CD4-positive, CD25-positive, alpha-beta regulatory T cell (primary cell): ENCODE results near the gene SORCS2. TPM values are rescaled to one million over a fixed set of nuclear protein-coding genes. Genes with fewer than 3 reads are reported as not detected.

ENCODE experiments used
- ATAC-seq, 2 donors: fragments of 150-1000 bp; cut with Tn5 transposase; one replicate each; pipeline ENCODE4 v1.10.0; 2021; ENCODE audit warnings: low read depth in 2 of 2, moderate number of reproducible peaks in 2 of 2, moderate library complexity in 1 of 2
- DNase-seq, 3 donors: peaks; one replicate each; pipeline versions ENCODE4 v3.0.0 to v3.0.0-alpha.2; 2012 to 2022; ENCODE audit warnings: mixed read lengths in 1 of 3
- H3K27ac ChIP-seq: one replicate; pipeline ENCODE4 v1.7.0; 2013; ENCODE audit warnings: mild to moderate bottlenecking, low read length; ENCODE audit not compliant: insufficient read depth, poor library complexity, severe bottlenecking
- H3K27me3 ChIP-seq: one replicate; pipeline ENCODE4 v1.7.0; 2013; ENCODE audit warnings: low read length; ENCODE audit not compliant: control insufficient read depth, insufficient read depth
- H3K36me3 ChIP-seq: one replicate; pipeline ENCODE4 v1.7.0; 2013; ENCODE audit warnings: mild to moderate bottlenecking, low read length, moderate library complexity; ENCODE audit not compliant: control insufficient read depth, insufficient read depth
- H3K4me1 ChIP-seq: 2 replicates; pipeline ENCODE4 v1.7.0; 2013; ENCODE audit warnings: mild to moderate bottlenecking, low read length; ENCODE audit not compliant: insufficient read depth, control insufficient read depth, poor library complexity, severe bottlenecking
- H3K4me3 ChIP-seq: one replicate; pipeline ENCODE4 v1.7.0; 2013; ENCODE audit warnings: low read depth, mild to moderate bottlenecking, low read length, moderate library complexity
- H3K9me3 ChIP-seq, 2 experiments: 1 replicate in 1 of 2; 2 replicates in 1 of 2; pipeline ENCODE4 v1.7.0; 2013; ENCODE audit warnings: low read length in 2 of 2, mild to moderate bottlenecking in 1 of 2, moderate library complexity in 1 of 2; ENCODE audit not compliant: control insufficient read depth in 2 of 2
- H3K27ac Mint-ChIP-seq, 3 donors: one replicate each; pipeline ENCODE4 v1.8.0; 2020 to 2022; ENCODE audit warnings: mild to moderate bottlenecking in 3 of 3, mixed read lengths in 3 of 3, moderate library complexity in 2 of 3
- H3K27me3 Mint-ChIP-seq: one replicate; pipeline ENCODE4 v1.8.0; 2022; ENCODE audit warnings: mild to moderate bottlenecking, mixed read lengths
- H3K36me3 Mint-ChIP-seq: one replicate; pipeline ENCODE4 v1.8.0; 2020; ENCODE audit warnings: mixed read lengths
- H3K4me1 Mint-ChIP-seq, 4 donors: one replicate each; pipeline ENCODE4 v1.8.0; 2020 to 2022; ENCODE audit warnings: mixed read lengths in 4 of 4, mild to moderate bottlenecking in 1 of 4
- H3K4me3 Mint-ChIP-seq, 4 donors: one replicate each; pipeline ENCODE4 v1.8.0; 2020 to 2022; ENCODE audit warnings: mild to moderate bottlenecking in 4 of 4, mixed read lengths in 4 of 4, moderate library complexity in 3 of 4
- H3K9me3 Mint-ChIP-seq, 7 donors: one replicate each; pipeline ENCODE4 v1.8.0; 2020 to 2022; ENCODE audit warnings: mixed read lengths in 7 of 7, mild to moderate bottlenecking in 3 of 7, moderate library complexity in 2 of 7
- polyA plus RNA-seq, 4 donors: library from polyadenylated mRNA; unstranded; fragments of 300-500 nt; fragmentation: Illumina TruSeq; gene quantifications; one replicate each; pipeline ENCODE4 v1.2.3, GENCODE V29; 2021
- total RNA-seq: library from RNA; stranded (reverse); gene quantifications from one replicate; pipeline ENCODE4 v1.2.3, GENCODE V29; 2022

SORCS2 gene
- total and polyA plus RNA-seq, 5 donors from 2014 or later: not detected

DNA sequence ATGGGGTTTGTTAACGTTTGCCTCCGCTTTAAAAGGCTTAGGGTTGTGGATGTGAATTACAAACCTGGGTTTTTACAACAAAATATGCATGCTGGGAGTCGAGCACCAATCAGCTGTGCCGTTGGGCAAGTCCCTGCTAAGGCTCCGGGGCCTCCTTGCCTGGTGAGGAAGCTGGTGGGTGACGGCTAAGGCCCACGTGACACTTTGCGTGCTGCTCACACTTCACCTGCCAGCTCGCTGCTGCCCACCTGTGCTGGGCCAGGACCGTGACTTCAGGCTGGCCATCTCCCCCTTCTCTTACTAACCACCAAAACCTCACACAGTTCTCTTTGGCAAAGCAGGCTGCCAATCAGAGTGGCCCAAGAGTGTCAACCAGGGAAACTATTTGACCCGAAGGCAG, 569.0 kb downstream of the SORCS2 start:
- no peaks in the 10 kb centered on the region for H3K9me3 ChIP-seq
- H3K4me1 Mint-ChIP-seq: peaks cover 5 to 33% (median 15%) of the 10 kb centered on the region in 4 donors
- DNase-seq (no peak), ATAC-seq (no peak)
- no peaks in the 10 kb centered on the region for H3K9me3 Mint-ChIP-seq
- peaks cover 17% of the 10 kb centered on the region for H3K4me1 ChIP-seq
- H3K4me3 Mint-ChIP-seq: peak overlapping the region in 1 of 4 donors; percentile 28
- H3K4me3 ChIP-seq: no peak overlapping the region
- H3K36me3 ChIP-seq: no peaks in the 10 kb centered on the region
- peak overlapping the region; percentile 52 to 73 (median 67) for H3K27ac Mint-ChIP-seq
- no peaks in the 10 kb centered on the region for H3K27me3 ChIP-seq
- peaks cover 6% of the 10 kb centered on the region for H3K27me3 Mint-ChIP-seq
- H3K36me3 Mint-ChIP-seq: peaks cover 3% of the 10 kb centered on the region
- no peak overlapping the region for H3K27ac ChIP-seq

- Mint-ChIP-seq H3K27me3 (peaks cover 6% of the 10 kb centered on the region), H3K27ac (peak overlapping the region in 2 of 3 donors; percentile 67 to 73), H3K4me3 (peak overlapping the region in 1 of 4 donors; percentile 28), H3K9me3 (no peaks in the 10 kb centered on the region), H3K4me1 (peaks cover 5 to 33% (median 15%) of the 10 kb centered on the region in 4 donors), H3K36me3 (peaks cover 3% of the 10 kb centered on the region)
- no peak overlapping the region for H3K27ac ChIP-seq
- no peaks in the 10 kb centered on the region for H3K36me3 ChIP-seq
- H3K27me3 ChIP-seq: no peaks in the 10 kb centered on the region
- H3K9me3 ChIP-seq: no peaks in the 10 kb centered on the region
- ATAC-seq: peak in 1 of 2 donors; percentile 39
- no peak overlapping the region for H3K4me3 ChIP-seq
- peak in 2 of 3 donors; percentile 38 to 56 for DNase-seq
- peaks cover 17% of the 10 kb centered on the region for H3K4me1 ChIP-seq
Observed at GRCh38 chr4:7761720-7762119, 569.4 kb downstream of the SORCS2 start.

- ATAC-seq (no peak), DNase-seq (no peak)
- Histone ChIP-seq H3K27ac (no peak overlapping the region), H3K9me3 (no peaks in the 10 kb centered on the region), H3K27me3 (no peaks in the 10 kb centered on the region), H3K36me3 (no peaks in the 10 kb centered on the region), H3K4me1 (peaks cover 17% of the 10 kb centered on the region), H3K4me3 (no peak overlapping the region)
- H3K4me3 Mint-ChIP-seq: no peak overlapping the region
- H3K27ac Mint-ChIP-seq: no peak overlapping the region
- peaks cover 5 to 32% (median 15%) of the 10 kb centered on the region in 4 donors for H3K4me1 Mint-ChIP-seq
- H3K36me3 Mint-ChIP-seq: peaks cover 3% of the 10 kb centered on the region
- peaks cover 6% of the 10 kb centered on the region for H3K27me3 Mint-ChIP-seq
- no peaks in the 10 kb centered on the region for H3K9me3 Mint-ChIP-seq
Observed at GRCh38 chr4:7762376-7763030, 570.2 kb downstream of the SORCS2 start.

DNA sequence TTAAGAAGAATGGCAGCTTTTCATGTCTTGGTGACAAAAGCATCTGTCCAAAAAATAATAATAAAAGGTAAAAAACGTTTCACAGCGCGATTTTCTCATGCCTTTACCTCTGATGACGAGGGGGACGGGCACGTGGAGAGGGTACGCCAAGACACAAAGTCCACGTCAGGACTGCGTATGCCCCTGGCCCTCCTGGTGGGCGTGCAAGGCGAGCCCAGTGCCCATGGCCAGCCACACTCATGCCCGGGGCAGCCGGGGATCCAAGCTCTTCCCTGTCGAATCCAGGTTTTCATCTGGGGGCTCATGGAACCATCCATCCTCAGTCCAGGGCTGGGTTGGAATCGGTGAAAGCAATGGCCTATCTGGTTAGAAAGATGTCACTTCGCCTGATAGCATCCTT, 570.8 kb downstream of the SORCS2 start:
- ATAC-seq (no peak), DNase-seq (no peak)
- Histone ChIP-seq H3K27me3 (no peaks in the 10 kb centered on the region), H3K9me3 (no peaks in the 10 kb centered on the region), H3K4me3 (no peak overlapping the region), H3K4me1 (peaks cover 17% of the 10 kb centered on the region), H3K36me3 (no peaks in the 10 kb centered on the region), H3K27ac (no peak overlapping the region)
- Mint-ChIP-seq H3K4me3 (no peak overlapping the region), H3K36me3 (peaks cover 3% of the 10 kb centered on the region), H3K9me3 (no peaks in the 10 kb centered on the region), H3K4me1 (peaks cover 5 to 27% (median 15%) of the 10 kb centered on the region in 4 donors), H3K27me3 (peaks cover 6% of the 10 kb centered on the region), H3K27ac (no peak overlapping the region)

DNA sequence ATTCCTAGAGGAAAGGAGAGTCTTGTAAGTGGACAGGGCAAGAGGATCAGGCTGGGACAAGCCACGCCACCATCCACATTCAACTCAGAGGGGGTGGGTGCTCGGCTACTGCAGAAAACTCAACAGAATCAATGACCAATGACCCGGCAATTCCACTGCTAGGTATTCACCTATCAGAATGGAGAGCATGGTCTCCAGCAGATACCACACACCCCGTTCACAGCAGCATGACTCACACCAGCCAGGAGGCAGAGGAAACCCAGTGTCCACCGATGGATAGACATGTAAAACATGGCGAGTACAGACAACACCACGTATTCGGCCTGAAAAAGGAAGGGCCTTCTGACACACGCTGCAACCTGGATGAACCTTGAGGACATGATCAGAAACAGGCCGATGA, 571.5 kb downstream of the SORCS2 start:
- no peak for DNase-seq
- Histone ChIP-seq H3K9me3 (no peaks in the 10 kb centered on the region), H3K36me3 (no peaks in the 10 kb centered on the region), H3K4me3 (no peak overlapping the region), H3K4me1 (peaks cover 12% of the 10 kb centered on the region), H3K27me3 (no peaks in the 10 kb centered on the region), H3K27ac (no peak overlapping the region)
- peak overlapping the region in 1 of 3 donors; percentile 78 for H3K27ac Mint-ChIP-seq
- H3K4me3 Mint-ChIP-seq: no peak overlapping the region
- no peaks in the 10 kb centered on the region for H3K9me3 Mint-ChIP-seq
- no peak for ATAC-seq
- H3K27me3 Mint-ChIP-seq: peaks cover 6% of the 10 kb centered on the region
- H3K36me3 Mint-ChIP-seq: peaks cover 3% of the 10 kb centered on the region
- peaks cover 5 to 21% (median 12%) of the 10 kb centered on the region in 4 donors for H3K4me1 Mint-ChIP-seq

- H3K36me3 Mint-ChIP-seq: no peaks in the 10 kb centered on the region
- H3K9me3 Mint-ChIP-seq: no peaks in the 10 kb centered on the region
- H3K27ac Mint-ChIP-seq: peak overlapping the region in 1 of 3 donors; percentile 78
Observed at GRCh38 chr4:7764466-7764865, 572.1 kb downstream of the SORCS2 start.

GRCh38 chr4:7765666-7766065, 573.3 kb downstream of the SORCS2 start:
- no peak for DNase-seq
- H3K4me1 Mint-ChIP-seq: peaks cover 0 to 18% (median 10%) of the 10 kb centered on the region in 4 donors
- H3K27ac Mint-ChIP-seq: no peak overlapping the region
- H3K36me3 Mint-ChIP-seq: no peaks in the 10 kb centered on the region
- Histone ChIP-seq H3K9me3 (no peaks in the 10 kb centered on the region), H3K36me3 (no peaks in the 10 kb centered on the region), H3K4me3 (no peak overlapping the region), H3K4me1 (peaks cover 3% of the 10 kb centered on the region), H3K27ac (no peak overlapping the region), H3K27me3 (no peaks in the 10 kb centered on the region)
- peaks cover 6% of the 10 kb centered on the region for H3K27me3 Mint-ChIP-seq
- no peak overlapping the region for H3K4me3 Mint-ChIP-seq
- no peaks in the 10 kb centered on the region for H3K9me3 Mint-ChIP-seq
- ATAC-seq: no peak

More at GRCh38 chr4:7764466-7764865, 572.1 kb downstream of the SORCS2 start:
- Histone ChIP-seq H3K36me3 (no peaks in the 10 kb centered on the region), H3K4me1 (peaks cover 11% of the 10 kb centered on the region), H3K27ac (no peak overlapping the region), H3K9me3 (no peaks in the 10 kb centered on the region), H3K4me3 (no peak overlapping the region), H3K27me3 (no peaks in the 10 kb centered on the region)
- DNase-seq (no peak), ATAC-seq (no peak)
- H3K4me3 Mint-ChIP-seq: peak overlapping the region in 1 of 4 donors; percentile 82
- H3K27me3 Mint-ChIP-seq: peaks cover 6% of the 10 kb centered on the region
- H3K4me1 Mint-ChIP-seq: peaks cover under 1 to 16% (median 6%) of the 10 kb centered on the region in 4 donors

- H3K9me3 Mint-ChIP-seq: no peaks in the 10 kb centered on the region
- no peak overlapping the region for H3K27ac Mint-ChIP-seq
Observed at GRCh38 chr4:7766086-7766485, 573.7 kb downstream of the SORCS2 start.

More at GRCh38 chr4:7766086-7766485, 573.7 kb downstream of the SORCS2 start:
- ATAC-seq (no peak), DNase-seq (no peak)
- H3K4me3 ChIP-seq: no peak overlapping the region
- peaks cover 7% of the 10 kb centered on the region for H3K4me1 ChIP-seq
- no peaks in the 10 kb centered on the region for H3K9me3 ChIP-seq
- Mint-ChIP-seq H3K27me3 (peaks cover 6% of the 10 kb centered on the region), H3K4me3 (no peak overlapping the region), H3K36me3 (no peaks in the 10 kb centered on the region), H3K4me1 (peaks cover 3 to 22% (median 13%) of the 10 kb centered on the region in 4 donors)
- H3K27me3 ChIP-seq: no peaks in the 10 kb centered on the region
- no peaks in the 10 kb centered on the region for H3K36me3 ChIP-seq
- H3K27ac ChIP-seq: no peak overlapping the region
